HG02840 (cell line): ENCODE measurements around the gene CABLES1.
"Not testable (repeated sequence)": the region's sequence is repeated elsewhere in the genome, so short reads cannot be mapped to it uniquely, and the experiment has no call there.

Experiments used
- ATAC-seq: cut with Tn5 transposase; IDR thresholded peaks from one replicate; pipeline ENCODE4 v1.9.1; 2021; ENCODE audit warnings: mild to moderate bottlenecking, moderate library complexity, moderate number of reproducible peaks; ENCODE audit not compliant: unreplicated experiment, low FRiP score

The CABLES1 gene

DNA sequence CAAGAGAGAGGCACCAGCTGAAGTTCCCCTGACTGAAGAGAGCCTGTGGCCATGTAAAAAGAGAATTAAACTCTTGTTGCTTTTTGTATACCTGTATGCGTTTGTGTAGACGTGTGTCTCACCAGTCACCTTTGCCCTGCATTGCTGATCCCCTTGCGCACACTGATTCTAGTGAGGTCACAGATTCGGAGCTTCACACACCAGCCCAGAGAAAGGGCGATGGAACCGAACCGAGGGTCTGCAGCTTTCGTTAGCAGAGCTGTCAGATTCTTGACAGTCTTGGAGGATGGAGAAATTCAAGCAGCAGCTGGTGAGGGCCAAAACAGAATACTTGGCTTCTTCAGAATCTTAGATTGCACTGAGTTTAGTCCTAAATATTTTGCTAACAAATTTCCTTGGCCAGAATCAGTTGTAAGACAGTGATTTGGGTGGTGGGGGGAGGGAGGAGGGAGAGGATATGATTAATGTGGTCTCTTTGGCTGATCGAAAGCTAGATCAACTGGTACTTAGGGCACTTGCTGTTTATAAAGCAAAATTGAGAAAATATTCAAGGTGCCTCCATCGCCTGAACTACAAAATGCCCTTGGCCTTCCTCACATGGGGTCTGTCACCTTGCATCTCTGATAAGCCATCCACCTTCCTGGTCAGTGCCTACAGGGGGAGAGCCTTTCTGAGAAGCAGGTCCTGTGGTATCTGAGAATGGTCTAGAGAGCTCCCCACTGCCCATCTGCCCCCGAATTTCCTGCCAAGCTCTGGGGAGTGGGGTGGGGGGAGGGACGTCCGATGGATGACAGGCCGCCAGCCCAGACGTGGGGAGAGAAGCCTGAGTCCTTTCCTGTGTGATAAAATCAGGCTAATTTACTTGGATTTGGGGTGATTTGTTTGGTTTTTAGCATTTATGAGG lies 123.5 kb downstream of the CABLES1 start:
- no peak for ATAC-seq

GRCh38 chr18:23259701-23260681 lies 124.7 kb downstream of the CABLES1 start:
- ATAC-seq: no peak

DNA sequence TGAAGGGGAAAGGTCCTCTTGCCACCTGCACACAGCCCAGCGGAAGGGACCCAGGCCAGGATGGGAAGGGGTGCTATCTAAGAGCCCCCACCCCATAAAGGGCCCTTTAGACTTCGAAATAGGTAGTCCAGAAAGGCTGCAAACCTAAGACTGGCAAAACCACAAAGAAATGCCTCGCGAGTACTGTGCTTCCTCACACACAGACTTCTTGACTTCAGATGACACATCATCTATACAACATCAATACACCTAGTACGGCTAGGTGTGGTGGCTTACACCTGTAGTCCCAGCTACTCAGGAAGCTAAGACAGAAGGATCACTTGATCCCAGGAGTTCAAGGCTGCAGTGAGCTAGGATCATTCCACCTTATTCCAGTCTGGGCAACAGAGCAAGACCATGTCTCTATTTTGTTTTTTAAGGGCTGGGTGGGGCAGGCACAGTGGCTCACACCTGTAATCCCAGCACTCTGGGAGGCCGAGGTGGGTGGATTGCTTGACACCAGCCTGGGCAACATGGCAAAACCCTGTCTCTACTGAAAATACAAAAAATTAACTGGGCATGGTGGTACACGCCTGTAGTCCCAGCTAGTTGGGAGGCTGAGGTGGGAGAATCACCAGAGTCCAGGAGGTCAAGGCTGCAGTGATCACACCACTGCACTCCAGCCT lies 125.8 kb downstream of the CABLES1 start:
- ATAC-seq: no peak

DNA sequence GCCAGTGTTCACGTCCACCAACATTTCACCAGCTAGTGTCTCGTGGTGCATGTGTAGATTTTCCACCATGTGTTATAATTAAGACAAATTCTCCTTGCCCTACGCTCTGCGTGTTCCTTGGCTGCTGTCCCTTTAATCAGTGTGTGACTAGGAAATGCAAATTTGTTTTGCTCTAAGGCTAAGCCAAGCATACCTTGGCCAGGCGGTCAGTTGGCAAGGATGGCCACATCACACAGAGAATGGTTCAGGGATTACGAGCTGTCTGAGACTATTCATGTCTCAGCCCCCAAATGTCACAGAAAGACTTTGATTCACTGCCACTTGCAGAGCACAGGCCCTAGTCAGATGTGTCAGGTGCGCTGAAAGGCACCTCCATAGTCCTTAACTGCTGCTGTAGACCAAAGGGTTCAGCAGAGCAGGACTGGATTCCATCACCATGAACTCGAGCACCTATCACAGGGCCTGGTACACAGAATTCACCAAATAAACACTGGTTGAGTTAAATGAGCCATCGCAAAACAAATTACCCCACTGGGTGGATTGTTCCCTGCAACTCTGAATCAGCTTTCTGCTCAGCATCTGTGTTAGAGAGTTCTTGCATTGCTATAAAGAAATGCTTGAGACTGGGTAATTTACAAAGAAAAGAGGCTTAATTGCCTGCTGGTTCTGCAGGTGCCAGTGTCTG lies 128.4 kb downstream of the CABLES1 start:
- no peak for ATAC-seq

- no peak for ATAC-seq
Measured at GRCh38 chr18:23265682-23266399, 130.6 kb downstream of the CABLES1 start.

- no peak for ATAC-seq
Measured at GRCh38 chr18:23266717-23267446, 131.6 kb downstream of the CABLES1 start.

GRCh38 chr18:23267447-23267776 lies 132.1 kb downstream of the CABLES1 start:
- no peak for ATAC-seq

DNA sequence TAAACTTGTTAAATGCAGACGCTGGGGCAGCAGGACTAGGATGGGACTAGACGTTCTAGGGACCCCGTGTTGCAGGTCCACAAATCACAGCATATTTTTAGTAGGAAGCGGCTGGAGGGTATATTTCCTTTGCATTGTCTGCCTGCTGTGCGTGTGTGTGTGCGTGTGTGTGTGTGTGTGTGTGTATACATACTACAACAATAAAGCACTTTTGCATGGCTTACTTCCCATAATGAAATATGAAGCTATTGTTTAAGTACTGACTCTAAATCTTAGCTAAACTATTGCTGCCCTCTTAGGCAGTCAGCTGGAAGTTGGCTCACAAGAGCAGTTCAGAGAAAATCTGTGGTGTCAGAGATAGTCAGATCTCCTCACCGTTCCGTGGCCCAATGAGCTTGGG lies 133.4 kb downstream of the CABLES1 start:
- ATAC-seq: no peak

DNA sequence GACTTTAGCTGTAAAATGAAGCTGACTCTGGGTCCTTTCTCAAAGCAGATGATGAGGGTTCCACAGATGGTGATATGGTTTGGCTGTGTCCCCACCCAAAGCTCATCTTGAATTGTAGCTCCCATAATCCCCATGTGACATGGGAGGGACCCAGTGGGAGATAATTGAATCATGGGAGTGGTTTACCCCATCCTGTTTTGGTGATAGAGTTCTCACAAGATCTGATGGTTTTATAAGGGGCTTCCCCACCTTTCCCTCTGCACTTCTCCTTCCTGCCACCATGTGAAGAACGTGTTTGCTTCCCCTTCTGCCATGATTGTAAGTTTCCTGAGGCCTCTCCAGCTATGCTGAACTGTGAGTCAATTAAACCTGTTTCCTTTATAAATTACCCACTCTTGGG lies 133.8 kb downstream of the CABLES1 start:
- ATAC-seq: not testable (repeated sequence)

- no peak for ATAC-seq
Measured at GRCh38 chr18:23269928-23270327, 134.6 kb downstream of the CABLES1 start.

DNA sequence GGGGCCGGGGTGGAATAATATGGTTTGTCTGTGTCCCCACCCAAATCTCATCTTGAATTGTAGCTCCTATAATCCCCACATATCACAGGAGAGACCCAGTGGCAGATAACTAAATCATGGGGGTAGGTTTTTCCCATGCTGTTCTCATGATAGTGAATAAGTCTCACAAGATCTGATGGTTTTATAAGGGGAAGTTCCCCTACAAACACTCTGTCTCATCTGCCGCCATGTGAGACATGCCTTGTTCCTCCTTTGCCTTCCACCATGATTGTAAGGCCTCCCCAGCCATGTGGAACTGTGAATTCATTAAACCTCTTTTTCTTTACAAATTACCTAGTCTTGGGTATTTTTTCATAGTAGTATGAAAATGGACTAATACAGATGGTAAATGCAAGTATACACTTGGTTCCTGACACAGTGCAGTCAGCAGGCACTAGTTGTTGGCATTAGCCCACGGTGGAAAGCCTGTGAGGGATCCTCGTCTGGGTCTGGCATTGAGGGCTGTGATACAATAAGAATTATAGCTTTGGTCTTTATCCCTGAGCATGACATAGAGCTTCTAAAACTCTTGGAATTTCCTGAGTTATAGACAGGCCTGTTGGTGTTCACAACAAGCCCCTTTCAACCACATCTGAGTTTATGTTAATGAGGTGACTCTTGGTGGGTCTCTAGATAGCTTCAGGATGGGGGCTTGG lies 135.8 kb downstream of the CABLES1 start:
- no peak for ATAC-seq

- ATAC-seq: no peak
Measured at GRCh38 chr18:23272498-23273232, 137.4 kb downstream of the CABLES1 start.

- ATAC-seq: no peak
Measured at GRCh38 chr18:23273443-23273966, 138.2 kb downstream of the CABLES1 start.

DNA sequence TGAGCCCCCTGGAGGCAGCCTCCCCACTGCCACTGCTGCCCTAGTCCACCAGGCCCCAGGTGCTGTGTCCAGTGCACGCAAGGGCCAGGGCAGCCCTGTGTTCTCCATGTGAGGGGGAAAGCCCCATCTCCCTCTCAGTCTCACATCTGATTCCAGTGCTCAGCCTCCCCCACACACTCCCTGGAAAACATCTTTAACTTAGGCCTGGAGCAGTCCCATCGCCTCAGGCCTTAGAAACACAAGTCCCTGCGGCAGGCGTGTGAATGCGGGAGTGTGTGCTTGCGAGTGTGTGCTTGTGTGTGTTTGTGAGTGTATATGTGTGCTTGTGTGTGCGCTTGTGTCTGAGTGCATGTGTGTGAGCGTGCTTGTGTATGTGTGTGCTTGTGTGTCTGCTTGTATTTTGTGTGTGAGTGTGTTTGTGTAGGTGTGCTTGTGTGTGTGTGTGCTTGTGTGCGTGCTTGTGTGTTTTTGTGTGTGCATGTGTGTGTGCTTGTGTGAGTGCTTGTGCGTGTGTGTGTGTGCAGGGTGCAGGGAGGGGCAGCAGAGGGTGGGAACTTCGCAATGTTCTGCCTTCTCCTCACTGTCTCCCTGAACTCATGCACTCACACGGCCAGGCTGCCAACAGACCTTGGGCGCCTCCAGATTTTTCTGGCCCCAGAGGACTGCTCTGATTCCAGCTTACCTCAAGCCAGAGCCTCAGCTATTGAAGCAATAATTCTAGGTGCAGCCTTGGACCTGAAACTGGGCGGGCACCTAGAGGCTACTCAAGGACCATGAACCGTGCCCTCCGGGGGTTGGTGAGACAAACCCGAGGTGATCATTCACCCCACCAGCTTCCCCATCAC lies 139.6 kb downstream of the CABLES1 start:
- ATAC-seq: no peak

DNA sequence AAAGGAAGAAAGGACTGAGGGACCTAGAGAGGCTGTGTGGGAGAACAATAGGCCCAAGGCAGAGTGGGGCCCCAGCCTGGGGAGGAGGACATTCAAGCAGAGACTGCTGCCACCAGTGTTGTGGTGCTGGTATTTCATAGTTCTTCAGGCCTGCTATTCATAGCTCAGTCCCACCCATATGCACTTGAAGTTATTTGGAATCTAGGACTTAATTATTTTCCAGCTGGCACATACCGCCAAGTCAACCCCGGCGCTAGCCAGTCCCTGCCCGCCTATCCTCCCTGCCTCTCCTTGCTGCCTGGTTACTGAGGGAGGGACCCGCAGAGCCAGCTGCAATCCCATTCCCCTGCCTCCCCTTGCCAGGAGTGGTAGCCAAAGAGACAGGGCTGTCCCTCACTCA lies 141.2 kb downstream of the CABLES1 start:
- no peak for ATAC-seq

DNA sequence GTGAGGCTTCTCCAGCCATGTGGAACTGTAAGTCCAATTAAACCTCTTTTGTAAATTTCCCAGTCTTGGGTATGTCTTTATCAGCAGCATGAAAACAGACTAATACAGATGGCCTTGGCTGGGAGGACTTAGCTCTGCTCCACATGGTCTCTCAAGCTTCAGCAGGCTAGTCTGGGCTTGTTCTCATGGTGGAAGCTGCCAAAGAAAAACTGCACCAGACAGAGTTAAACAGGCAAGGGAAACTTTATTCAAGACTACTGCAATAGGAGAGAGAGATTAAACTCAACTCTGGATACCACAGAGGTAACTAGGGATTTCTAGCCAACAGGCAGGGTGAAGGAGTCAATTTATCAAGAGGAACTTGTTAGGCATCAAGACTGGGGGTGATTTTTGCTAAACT lies 142.1 kb downstream of the CABLES1 start:
- no peak for ATAC-seq

GRCh38 chr18:23279931-23280330 lies 144.6 kb downstream of the CABLES1 start:
- ATAC-seq: no peak
